WI38 (cell line): ENCODE measurements around the gene NPY1R.
A peak's percentile ranks its signal among the peaks of the same experiment; 100 is the strongest.

Source experiments
- H3K4me3 ChIP-seq: 2 replicates; pipeline ENCODE4 v1.5.1; 2011; ENCODE audit warnings: low read depth, mild to moderate bottlenecking, control low read depth, low read length
- TF ChIP-seq, protein P1 (sequence below): IDR thresholded peaks from 2 replicates; pipeline ENCODE4 v1.5.1; 2012; ENCODE audit warnings: low read depth, mild to moderate bottlenecking, control low read depth, low read length

Gene NPY1R

DNA sequence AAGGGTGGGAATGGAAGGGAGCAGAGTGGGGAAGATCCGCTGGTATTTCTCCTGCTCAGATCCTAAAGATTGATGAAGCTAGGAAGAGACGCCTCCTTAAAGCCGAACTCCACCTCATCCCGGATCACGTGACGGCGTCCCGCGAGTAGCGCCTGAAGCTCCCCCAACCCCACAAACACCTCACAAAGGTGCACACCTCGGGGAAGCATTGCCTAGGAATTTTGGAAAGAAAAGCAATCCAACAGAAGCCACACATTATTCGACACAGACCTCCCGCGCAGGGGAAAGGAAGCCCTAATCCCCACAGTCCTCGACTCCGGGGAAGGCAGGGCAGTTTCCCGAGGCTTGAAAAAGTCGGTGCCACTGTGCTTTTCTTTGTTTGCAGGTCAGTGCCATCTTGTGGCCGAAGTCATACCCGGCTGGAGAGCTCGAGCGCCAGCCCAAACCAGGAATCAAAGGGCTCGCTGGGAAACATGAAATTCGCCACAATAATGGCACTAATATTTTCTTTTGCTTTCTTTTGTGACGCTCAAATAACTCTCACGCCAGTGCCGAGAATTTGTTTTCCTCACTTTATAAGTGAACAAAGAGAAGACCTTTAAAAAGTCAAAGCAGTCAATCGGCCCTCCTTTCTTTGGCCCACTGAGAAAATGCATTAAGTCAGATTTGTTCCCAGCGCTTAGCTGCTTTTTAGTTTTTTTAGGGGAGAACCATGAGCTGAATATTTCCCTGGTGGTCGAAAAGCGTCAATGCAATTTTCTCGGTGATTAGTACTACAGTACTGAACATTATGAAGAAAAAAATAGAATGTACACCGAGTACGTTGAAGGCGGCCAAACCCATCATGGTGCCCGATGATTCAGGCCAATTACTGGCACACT lies at the start of gene NPY1R:
Gene NPY1R, minus strand, starts transcription at position 71 of the 881 bp plus-strand sequence. CDS start 6,042 bp downstream, outside the sequence.
- peak within 1 kb of the TSS; percentile 60 for H3K4me3 ChIP-seq
- TF ChIP-seq, protein P1, sequence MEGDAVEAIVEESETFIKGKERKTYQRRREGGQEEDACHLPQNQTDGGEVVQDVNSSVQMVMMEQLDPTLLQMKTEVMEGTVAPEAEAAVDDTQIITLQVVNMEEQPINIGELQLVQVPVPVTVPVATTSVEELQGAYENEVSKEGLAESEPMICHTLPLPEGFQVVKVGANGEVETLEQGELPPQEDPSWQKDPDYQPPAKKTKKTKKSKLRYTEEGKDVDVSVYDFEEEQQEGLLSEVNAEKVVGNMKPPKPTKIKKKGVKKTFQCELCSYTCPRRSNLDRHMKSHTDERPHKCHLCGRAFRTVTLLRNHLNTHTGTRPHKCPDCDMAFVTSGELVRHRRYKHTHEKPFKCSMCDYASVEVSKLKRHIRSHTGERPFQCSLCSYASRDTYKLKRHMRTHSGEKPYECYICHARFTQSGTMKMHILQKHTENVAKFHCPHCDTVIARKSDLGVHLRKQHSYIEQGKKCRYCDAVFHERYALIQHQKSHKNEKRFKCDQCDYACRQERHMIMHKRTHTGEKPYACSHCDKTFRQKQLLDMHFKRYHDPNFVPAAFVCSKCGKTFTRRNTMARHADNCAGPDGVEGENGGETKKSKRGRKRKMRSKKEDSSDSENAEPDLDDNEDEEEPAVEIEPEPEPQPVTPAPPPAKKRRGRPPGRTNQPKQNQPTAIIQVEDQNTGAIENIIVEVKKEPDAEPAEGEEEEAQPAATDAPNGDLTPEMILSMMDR = peak; percentile 78

DNA sequence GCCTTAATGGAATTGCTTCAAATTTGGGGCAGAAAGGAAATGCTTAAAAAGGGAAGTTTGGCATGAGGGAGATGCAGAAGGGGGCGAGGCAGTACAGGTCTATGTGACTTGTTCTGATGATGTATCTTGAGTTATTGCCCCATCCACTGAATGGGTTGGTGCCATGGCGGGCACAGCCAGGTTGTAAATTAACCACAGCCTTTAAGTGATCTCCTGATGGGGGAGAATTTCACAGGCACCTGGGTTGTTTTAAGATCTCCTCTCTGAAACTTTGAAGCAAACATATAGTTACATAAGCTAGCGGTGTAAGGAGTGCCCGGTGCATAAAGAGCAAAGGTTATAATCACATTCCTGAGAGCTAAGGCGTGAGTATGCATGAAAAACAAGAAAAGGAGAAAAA lies 48.3 kb upstream of the NPY1R start:
- TF ChIP-seq, protein P1 = no peak

DNA sequence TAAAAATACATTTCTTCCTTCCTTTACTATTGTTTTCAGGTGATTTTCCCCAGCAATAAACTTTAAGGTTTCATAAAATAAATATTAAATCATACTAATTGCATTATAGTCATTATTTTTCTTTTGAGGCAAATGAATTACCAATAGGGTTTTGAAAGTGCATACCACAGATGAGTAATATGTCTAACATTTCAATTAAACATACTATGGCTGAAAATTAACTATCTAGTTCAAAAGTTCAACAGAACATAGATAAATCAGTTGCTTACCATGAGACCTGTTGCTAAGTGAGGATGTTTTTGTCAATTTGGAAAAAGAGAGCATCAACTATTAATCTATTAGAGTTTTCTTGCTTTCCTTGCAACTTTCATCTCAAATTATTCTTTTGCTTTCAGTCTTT lies 46.3 kb upstream of the NPY1R start:
- TF ChIP-seq, protein P1 = no peak
- H3K4me3 ChIP-seq = no peak overlapping the region

More for the DNA sequence above, 48.3 kb upstream of the NPY1R start:
- no peak overlapping the region for H3K4me3 ChIP-seq

DNA sequence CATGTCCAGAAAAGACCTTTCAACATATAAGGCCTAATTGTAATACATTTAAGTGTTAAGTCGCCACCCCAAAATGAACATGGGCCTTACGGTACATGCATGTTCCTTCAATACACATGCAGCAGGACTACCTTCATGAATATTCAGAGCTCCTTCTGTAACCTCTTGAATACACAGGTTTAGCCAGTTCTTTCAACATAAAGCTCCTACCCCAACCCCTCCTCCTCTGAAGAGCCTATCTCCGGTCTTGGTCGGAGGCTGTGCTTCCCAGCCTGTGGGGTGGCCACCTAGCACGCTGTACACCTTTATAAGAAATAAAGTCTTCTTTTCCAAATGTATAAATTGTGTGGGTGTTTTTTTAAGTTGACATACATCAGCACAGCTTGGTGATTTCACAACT lies 39.6 kb upstream of the NPY1R start:
- TF ChIP-seq, protein P1 = no peak
- no peak overlapping the region for H3K4me3 ChIP-seq

DNA sequence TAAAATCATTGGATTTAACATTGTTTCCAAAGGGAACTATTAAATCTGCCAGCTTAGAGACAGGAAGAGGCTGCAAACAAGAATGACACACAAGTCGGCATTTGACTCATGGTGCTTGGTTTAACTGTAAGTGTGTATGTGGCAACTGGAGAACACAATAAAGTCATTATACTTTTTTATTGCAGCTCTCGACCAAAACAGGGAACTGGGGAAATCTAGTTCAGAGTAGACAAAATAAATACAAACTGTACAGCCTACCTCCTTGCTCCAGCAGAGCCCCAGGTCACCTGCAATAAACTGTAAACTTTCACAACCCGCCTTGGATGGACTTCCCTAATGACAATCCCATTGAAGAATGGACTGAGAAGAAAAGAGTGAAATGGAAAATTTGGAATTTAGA lies 35.3 kb upstream of the NPY1R start:
- H3K4me3 ChIP-seq = no peak overlapping the region
- TF ChIP-seq, protein P1 = no peak

DNA sequence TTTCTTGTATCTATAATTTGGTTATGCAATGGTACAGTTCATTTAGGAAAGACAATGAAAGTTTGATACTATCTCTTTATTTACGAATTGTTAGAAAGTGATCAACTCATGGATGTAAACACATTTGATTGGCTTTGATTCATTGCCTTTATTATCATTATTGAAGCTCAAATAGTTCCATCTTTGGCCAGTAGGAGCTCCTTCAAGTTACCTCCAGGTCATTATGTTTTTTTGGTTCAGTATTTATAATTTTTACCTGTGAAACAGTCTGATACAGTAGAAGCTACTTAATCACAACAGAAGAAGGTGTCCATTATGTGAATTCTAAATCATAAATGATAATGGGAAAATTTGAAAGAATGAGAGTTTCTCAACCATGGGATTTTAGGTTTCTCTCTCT lies 23.7 kb upstream of the NPY1R start:
- TF ChIP-seq, protein P1 = no peak
- H3K4me3 ChIP-seq = no peak overlapping the region

DNA sequence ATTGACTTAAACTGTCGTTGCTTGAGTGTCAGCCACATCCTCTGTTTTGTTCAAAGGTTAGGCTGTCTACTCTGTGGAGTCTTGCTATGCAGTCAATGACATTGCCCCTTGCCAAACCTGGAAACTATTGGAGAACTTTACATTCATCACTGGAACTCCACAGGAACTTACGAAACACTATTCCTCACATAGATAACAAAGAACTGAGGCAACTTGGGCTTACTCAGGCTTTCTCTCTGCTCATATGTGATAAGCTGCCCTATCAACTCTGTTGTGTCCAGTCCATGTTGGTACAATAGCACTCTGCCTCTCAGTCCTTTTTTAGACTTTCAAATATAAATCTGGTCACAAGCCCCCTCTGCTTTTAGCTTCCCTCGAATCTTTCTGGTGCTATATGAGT lies 20.7 kb upstream of the NPY1R start:
- TF ChIP-seq, protein P1 = no peak
- H3K4me3 ChIP-seq = no peak overlapping the region
